GM18867 (cell line): ENCODE measurements around the gene RIPK3.
"Not testable (repeated sequence)": the region's sequence is repeated elsewhere in the genome, so short reads cannot be mapped to it uniquely, and the experiment has no call there.

Source experiments
- ATAC-seq: cut with Tn5 transposase; IDR thresholded peaks from one replicate; pipeline ENCODE4 v1.9.1; 2021; ENCODE audit warnings: mild to moderate bottlenecking, moderate library complexity; ENCODE audit not compliant: unreplicated experiment

RIPK3 gene

DNA sequence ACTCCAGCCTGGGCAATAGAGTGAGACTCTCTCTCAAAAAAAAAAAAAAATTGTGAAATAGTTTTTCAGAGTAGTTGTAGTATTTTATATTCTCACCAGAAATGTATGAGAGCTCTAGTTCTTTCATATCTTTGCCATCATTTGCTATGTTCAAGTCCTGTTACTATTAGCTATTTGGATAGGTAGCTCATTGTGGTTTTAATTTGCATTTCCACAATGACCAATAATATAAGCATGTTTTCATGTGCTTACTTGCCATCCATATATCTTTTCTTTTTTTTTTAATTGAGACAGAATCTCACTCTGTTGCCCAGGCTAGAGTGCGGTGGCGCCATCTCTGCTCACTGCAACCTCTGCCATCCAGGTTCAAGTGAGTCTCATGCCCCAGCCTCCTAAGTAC, 8.4 kb upstream of the RIPK3 start:
- ATAC-seq: no peak

- ATAC-seq: no peak
Observed at GRCh38 chr14:24347134-24347533, 7.3 kb upstream of the RIPK3 start.

- ATAC-seq: no peak
Observed at GRCh38 chr14:24343795-24344660, 4.2 kb upstream of the RIPK3 start.

GRCh38 chr14:24342889-24343288, 3.1 kb upstream of the RIPK3 start:
- no peak for ATAC-seq

DNA sequence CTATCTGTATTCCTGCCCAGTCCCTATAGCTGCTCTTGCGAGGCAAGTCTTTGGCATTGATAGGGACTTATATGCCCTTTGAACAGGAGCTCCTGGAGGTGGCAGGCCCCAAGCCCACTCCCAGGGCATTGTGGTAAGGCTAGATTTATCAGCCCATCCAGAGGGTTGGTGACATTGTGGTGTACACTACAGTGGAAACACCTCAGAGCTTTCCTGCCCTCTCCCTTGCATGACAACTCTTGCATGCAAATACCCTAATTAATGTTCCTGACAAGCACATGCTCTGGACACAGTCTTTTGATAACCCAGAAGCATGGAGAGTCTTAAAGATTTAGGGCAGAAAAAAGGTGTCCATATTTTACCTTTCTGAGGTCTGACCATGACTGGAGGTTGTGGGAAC, 815 bp upstream of the RIPK3 start:
- ATAC-seq: no peak

- no peak for ATAC-seq
Observed at GRCh38 chr14:24338843-24339242, 948 bp downstream of the RIPK3 start.

GRCh38 chr14:24337824-24338175, 2.0 kb downstream of the RIPK3 start:
- ATAC-seq: no peak

- no peak for ATAC-seq
Observed at GRCh38 chr14:24337144-24337823, 2.5 kb downstream of the RIPK3 start.

DNA sequence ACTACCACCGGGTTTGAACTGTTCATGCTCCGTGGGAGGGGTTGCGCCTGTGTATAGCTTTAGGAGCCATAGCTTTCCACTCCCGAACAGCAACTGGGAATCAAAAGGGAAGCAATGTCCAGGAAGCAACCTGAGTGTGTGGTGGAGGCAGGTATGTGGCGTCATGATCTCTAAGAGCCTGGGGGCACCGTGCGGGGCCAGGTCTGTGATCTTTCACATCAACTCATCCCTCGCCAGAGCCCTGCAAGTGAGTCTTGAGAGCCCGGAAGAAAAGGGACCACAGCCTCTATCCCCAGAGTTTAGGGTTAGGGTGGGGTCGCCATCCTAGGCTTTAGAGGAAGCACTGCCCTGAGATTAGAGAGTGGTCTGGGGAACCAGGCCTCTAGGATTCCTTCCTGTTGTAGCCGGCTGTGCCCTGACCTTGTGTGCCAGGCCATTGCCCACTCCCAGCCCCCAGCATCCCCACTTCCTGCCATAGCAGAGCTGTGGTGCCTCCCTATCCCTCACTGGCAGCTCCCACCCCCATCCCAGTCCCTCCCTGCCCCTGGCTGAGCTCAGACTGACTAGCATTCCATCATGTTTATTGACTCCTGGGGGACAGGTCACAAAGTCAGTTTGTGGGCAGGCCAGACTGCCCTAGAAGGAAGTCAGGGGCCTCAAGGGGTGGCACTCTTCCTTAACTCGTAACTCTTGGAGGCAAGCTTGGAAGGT, 4.2 kb downstream of the RIPK3 start:
- no peak for ATAC-seq

DNA sequence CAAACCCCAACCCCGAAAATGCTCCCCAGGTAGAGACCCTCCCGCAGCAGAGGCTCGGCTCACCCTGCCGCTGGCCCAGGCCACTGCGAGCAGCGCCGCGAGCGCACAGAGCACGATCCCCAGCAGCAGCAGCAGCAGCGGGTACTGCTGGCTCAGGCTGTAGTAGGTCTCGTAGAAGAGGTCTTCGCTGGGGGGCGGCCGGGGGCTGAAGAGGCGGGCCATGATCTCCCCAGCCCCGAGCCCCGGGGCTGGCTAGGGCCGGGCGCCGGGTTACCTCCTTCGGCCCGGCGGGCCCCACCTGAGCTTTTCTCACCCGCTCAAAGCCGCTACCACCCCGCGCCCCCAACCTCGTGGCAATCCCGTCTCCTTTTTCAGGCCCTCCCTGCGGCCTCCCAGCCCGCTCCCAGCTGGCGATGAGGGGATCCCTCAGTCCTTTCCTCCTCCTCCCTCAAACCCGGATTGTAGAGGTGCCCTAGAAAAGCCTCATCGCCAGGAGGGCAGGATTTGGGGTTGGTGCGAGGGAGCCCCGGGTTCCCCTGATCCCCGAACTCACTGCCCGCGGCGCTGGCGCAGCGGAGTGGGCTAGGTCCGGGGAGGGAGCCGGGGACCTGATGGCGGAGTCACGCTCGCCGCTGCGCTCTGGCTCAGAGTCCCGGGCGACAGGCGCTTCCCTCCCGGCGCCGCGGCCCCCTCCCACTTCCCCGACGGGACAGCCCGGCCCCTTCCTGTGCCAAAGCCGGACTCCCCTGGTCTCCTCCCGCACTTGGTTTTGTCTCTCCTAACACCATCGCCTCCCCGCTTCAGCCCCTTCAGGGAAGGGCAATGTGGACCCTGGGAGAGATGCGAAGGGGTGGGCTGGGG, 5.1 kb downstream of the RIPK3 start, which contains the start of gene ADCY4:
Gene ADCY4, minus strand, starts transcription at position 641 of the 861 bp plus-strand sequence. Its CDS starts 419 bp downstream, at position 222.
- ATAC-seq: no peak

- ATAC-seq: peak; percentile 84
Observed at GRCh38 chr14:24332268-24332993, 7.4 kb downstream of the RIPK3 start.

DNA sequence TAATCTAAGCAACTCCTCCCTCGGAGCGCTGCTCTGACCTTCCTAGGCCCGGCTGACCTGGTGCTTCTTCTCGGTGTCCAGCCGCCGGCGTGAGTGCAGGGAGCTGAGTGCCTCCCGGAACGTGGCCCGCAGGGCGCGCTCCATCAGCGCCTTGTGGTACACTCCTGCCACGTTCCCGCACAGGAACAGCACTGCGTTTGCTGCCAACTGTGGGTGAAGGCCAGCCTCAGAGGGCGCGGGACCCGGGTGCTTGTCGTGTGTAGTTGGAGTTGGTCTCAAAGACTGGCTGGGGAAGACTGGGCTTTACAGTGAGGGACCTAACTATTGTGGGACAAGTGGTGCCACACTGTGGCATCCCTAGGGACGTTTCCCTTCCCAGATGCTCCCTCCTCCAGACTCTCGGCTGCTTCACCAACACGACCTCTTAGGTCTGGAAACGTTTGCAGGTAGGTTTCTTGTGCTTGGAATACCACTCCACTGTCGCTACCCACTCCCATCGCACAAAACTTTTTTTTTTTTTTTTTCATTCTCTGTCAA, 8.0 kb downstream of the RIPK3 start:
- no peak for ATAC-seq

DNA sequence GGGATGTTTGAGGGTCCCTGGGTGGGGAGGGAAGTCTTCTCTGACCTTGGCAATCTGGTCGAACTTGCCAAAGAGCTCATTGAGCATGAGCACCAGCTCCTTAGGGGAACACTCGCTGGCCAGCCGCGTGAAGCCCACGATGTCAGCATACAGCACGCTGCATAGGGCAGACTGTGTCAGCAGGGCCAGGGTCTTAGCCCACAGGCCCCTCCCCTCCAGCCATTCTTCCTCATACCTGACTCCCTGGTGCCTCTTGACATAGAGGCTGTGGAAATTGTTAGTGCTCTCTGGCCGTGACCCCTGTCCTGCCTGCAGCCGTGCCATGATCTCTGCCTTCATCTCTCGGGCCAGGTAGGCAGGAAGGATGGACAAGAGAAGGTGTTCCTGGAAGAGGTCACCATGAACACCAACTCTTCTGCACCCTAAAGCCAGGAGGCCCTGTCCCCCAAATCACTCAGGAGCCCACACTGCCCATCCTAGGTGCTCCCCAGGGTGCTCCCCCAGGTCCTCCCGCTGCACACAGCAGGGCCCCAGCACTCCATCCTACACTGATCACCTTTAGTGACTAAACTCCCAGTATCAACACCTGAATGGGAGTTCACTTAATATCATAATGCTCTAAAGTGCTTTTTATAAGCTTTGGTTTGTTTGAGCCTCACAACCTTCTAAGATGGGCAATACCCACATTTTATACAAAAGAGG, 8.7 kb downstream of the RIPK3 start:
- no peak for ATAC-seq

DNA sequence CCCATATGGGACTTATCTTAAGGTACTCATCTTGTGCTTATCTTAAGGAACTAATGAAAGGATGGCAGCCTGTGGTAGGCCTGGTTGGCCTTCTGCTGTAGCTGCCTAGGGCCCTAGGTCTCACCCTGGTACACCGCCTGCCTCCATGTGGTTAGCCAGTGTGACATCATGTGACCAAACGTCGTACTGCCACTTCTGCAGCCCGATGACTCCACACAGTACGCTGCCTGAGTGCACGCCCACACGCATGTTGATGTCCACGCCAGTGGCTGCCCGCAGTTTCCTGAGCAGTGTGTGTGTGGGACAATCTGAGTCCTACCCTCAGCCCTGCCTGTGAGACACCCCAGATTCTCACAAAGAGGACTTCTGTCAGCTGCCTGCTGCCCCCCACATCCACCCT, 10.1 kb downstream of the RIPK3 start:
- ATAC-seq: no peak

DNA sequence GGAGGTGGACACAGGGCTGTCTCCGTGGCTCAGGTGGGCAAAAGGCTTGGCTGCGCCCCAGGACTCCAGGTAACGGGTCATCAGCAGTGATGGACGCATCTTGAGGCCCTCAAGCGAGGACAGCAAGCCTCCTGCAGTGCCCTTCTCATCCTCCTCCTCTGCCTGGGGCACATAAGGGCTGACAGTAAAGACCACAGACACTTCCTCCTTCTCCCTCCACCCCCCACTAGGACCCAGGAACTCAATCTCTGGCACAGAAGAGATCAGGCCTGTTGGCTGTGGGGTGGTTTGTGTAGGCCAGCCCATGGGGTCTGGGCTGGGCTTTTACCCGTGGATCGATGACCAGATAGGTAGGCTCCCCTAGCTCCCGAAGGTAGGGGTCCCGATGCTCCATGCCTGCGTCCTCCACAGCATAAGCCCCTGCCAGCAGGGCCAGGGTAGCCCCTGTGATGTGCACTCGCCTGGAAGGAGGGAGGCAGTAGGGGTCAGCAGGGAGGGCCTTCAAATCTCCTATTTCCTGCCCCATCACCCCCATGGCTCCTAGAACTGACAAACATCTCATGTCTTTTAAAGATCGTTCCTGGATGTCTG, 10.6 kb downstream of the RIPK3 start:
- no peak for ATAC-seq

DNA sequence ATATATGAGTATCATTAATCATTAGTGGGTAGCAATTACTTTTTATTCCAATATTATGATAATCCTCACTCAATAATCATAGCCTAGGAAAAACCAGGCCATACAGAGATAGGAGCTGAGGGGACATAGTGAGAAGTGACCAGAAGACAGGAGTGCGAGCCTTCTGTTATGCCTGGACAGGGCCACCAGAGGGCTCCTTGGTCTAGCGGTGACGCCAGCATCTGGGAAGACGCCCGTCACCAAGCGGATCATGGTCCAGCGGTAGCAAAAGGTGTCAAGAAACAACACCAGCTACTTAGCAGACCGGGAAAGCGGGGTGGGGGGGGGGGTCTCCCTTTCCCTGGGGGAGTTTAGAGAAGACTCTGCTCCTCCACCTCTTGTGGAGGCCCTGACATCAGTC, 11.9 kb downstream of the RIPK3 start:
- not testable (repeated sequence) for ATAC-seq

GRCh38 chr14:24327303-24327702, 12.5 kb downstream of the RIPK3 start:
- no peak for ATAC-seq

- ATAC-seq: no peak
Observed at GRCh38 chr14:24325963-24326362, 13.8 kb downstream of the RIPK3 start.

- ATAC-seq: no peak
Observed at GRCh38 chr14:24325041-24325530, 14.7 kb downstream of the RIPK3 start.
